ENCODE data around the gene TRDMT1.

DNA sequence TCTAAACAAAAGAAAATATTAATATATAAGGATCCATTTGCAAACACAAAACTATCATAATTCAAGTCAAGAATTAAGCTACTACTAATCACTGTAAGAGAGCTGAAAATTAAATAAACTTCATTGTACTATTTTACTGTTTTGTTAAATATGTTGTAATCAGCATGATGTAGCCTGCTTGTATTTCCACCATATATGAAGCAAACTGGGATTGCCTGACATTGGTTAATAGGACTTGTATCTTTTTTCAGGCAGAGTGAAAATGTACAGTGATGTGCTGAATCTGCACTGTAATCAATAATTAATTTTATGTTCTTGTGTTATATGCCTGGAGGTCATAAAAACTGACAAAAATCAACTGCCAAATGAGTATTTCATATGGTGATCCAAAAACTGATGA lies 25.4 kb downstream of the TRDMT1 start:
- TF ChIP-seq, protein P1, sequence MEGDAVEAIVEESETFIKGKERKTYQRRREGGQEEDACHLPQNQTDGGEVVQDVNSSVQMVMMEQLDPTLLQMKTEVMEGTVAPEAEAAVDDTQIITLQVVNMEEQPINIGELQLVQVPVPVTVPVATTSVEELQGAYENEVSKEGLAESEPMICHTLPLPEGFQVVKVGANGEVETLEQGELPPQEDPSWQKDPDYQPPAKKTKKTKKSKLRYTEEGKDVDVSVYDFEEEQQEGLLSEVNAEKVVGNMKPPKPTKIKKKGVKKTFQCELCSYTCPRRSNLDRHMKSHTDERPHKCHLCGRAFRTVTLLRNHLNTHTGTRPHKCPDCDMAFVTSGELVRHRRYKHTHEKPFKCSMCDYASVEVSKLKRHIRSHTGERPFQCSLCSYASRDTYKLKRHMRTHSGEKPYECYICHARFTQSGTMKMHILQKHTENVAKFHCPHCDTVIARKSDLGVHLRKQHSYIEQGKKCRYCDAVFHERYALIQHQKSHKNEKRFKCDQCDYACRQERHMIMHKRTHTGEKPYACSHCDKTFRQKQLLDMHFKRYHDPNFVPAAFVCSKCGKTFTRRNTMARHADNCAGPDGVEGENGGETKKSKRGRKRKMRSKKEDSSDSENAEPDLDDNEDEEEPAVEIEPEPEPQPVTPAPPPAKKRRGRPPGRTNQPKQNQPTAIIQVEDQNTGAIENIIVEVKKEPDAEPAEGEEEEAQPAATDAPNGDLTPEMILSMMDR (IDR thresholded peaks at IDR 0.05 in 8 of 11, conservative IDR thresholded peaks at IDR 0.05 in 3 of 11) = no peak
- TF ChIP-seq POLR2A (IDR thresholded peaks at IDR 0.05) = no peak
